Keratinocyte (primary cell): ENCODE measurements around the gene SSBP2. TPM values are rescaled to one million over a fixed set of nuclear protein-coding genes. Genes with fewer than 3 reads are reported as not detected.

ENCODE experiments used
- DNase-seq: peaks from one replicate; pipeline ENCODE4 v3.0.0-alpha.2; 2011; ENCODE audit warnings: low read depth, missing footprints, low spot score
- FAIRE-seq: peaks from 2 replicates; lab custom pipeline; 2011; peaks lifted over from hg19 to GRCh38; lab: Jason Lieb, UNC
- H2AFZ ChIP-seq: 2 replicates; pipeline ENCODE4 v1.6.0; 2012; ENCODE audit warnings: low read length, control low read depth, inconsistent platforms; ENCODE audit not compliant: control insufficient read depth
- H3K27ac ChIP-seq: 2 replicates; pipeline ENCODE4 v1.5.1; 2011; ENCODE audit warnings: low read length; ENCODE audit not compliant: control insufficient read depth, insufficient read depth
- H3K27me3 ChIP-seq: 3 replicates; pipeline ENCODE4 v1.6.0; 2011; ENCODE audit warnings: low read length; ENCODE audit not compliant: control insufficient read depth, insufficient read depth; ENCODE audit errors: extremely low read depth
- H3K36me3 ChIP-seq, 2 experiments: 2 replicates in 1 of 2; 3 replicates in 1 of 2; pipeline ENCODE4 v1.5.1; 2011; ENCODE audit warnings: low read length in 2 of 2, mild to moderate bottlenecking in 1 of 2; ENCODE audit not compliant: control insufficient read depth in 2 of 2, insufficient read depth in 2 of 2; ENCODE audit errors: extremely low read depth in 1 of 2
- H3K4me1 ChIP-seq: 3 replicates; pipeline ENCODE4 v1.5.1; 2011; ENCODE audit warnings: low read length; ENCODE audit not compliant: control insufficient read depth, insufficient read depth; ENCODE audit errors: extremely low read depth
- H3K4me2 ChIP-seq: 3 replicates; pipeline ENCODE4 v1.6.0; 2011; ENCODE audit warnings: low read depth, low read length; ENCODE audit not compliant: control insufficient read depth, insufficient read depth; ENCODE audit errors: extremely low read depth
- H3K4me3 ChIP-seq, 3 experiments: fragments of 200-600 bp in 1 of 3; sonication (generic) in 1 of 3; 2 replicates in 2 of 3; 3 replicates in 1 of 3; pipeline ENCODE4 v1.5.1; 2011 to 2016; ENCODE audit warnings: low read length in 3 of 3, mild to moderate bottlenecking in 3 of 3, control low read depth in 2 of 3, inconsistent platforms in 1 of 3, low read depth in 1 of 3, mixed read lengths in 1 of 3, mixed run types in 1 of 3, moderate library complexity in 1 of 3; ENCODE audit not compliant: control insufficient read depth in 2 of 3, insufficient read depth in 2 of 3; ENCODE audit errors: extremely low read depth in 1 of 3
- H3K79me2 ChIP-seq: 2 replicates; pipeline ENCODE4 v1.6.0; 2012; ENCODE audit warnings: low read length; ENCODE audit not compliant: control insufficient read depth, insufficient read depth
- H3K9ac ChIP-seq: 3 replicates; pipeline ENCODE4 v1.6.0; 2011; ENCODE audit warnings: low read length; ENCODE audit not compliant: control insufficient read depth, insufficient read depth; ENCODE audit errors: extremely low read depth
- H3K9me1 ChIP-seq: 3 replicates; pipeline ENCODE4 v1.6.0; 2011; ENCODE audit warnings: low read length; ENCODE audit not compliant: control insufficient read depth, insufficient read depth; ENCODE audit errors: extremely low read depth
- H3K9me3 ChIP-seq: 2 replicates; pipeline ENCODE4 v1.5.1; 2012; ENCODE audit warnings: low read depth, low read length; ENCODE audit not compliant: control insufficient read depth
- H4K20me1 ChIP-seq: 3 replicates; pipeline ENCODE4 v1.6.0; 2011; ENCODE audit warnings: low read length; ENCODE audit not compliant: control insufficient read depth, insufficient read depth; ENCODE audit errors: extremely low read depth
- EZH2 ChIP-seq: IDR thresholded peaks from one replicate; pipeline ENCODE4 v1.6.1; 2012; ENCODE audit warnings: inconsistent platforms, mild to moderate bottlenecking, low read length, moderate library complexity
- dilution Hi-C: fragments of 300-500 bp; cut with MboI; formaldehyde crosslinking; loops from one replicate; pipeline ENCODE4 v1.7.0; 2020; ENCODE audit warnings: low sequenced_read_pairs; ENCODE audit not compliant: extremely low pct_ligation_motif_present
- polyA plus RNA-seq, 5 experiments: library from polyadenylated mRNA; depleted of rRNA in 3 of 5; stranded (reverse) in 3 of 5; stranded (forward) in 1 of 5; unstranded in 1 of 5; fragments of >200 nt; gene quantifications; 1 replicate in 1 of 5; 2 replicates in 3 of 5; 3 replicates in 1 of 5; pipeline versions ENCODE4 v1.2.1 to v1.2.3, GENCODE V29; 2011 to 2012; ENCODE audit warnings: missing spikeins in 2 of 5, low read depth in 1 of 5, low replicate concordance in 1 of 5
- TF ChIP-seq, protein P1 (sequence below), 3 experiments: IDR thresholded peaks in 1 of 3; conservative IDR thresholded peaks in 1 of 3; optimal IDR thresholded peaks in 1 of 3; 2 replicates in 2 of 3; 3 replicates in 1 of 3; pipeline versions ENCODE3 to v1.5.1; 2011; ENCODE audit warnings: low read length in 3 of 3, mild to moderate bottlenecking in 3 of 3, moderate library complexity in 2 of 3, control low read depth in 1 of 3, inconsistent platforms in 1 of 3; ENCODE audit not compliant: insufficient read depth in 2 of 3; ENCODE audit errors: extremely low read depth in 1 of 3

SSBP2 gene
- polyA plus RNA-seq, 1 donor (not counting 4 experiments of a cell fraction or from before 2014, with no cell fraction given) = 14.6 TPM

DNA sequence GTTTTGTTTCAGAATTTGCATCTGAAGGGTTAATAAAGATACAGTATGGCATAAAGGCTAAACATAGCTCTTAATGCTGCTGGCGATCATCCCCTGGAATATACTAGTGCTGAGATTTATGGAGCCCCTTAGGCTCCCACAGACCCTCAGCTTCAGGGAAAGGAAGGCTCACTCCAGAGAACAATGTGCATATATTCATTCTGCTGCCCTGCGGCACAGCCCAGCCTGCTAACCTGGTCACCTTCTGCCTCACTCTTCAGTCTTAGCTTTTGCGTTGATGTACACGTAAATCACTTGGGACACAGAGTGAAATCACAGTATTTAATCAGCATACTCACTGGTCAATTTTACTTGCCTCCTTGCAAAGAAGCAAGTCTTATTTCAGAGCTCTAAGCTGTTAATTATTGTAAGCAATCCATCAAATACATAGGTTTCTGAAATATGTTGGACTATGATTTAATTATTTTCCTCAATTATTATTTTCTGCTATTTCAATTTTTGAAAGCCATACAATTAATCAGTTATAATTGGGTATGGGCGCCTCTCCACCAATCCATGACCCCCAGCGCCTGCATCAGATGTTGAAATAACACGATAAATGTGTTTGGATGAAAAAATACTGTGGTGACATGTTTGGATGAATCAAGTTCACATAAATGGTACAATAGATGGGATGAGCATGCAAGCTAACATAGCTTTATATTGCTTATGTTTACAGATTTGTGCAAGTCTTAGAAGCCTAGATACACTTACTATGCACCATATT is 345.6 kb downstream of the SSBP2 start:
- Histone ChIP-seq H3K27ac (no peak overlapping the region), H3K9ac (no peak overlapping the region), H2AFZ (no peak overlapping the region), H3K4me2 (no peak overlapping the region), H4K20me1 (no peaks in the 10 kb centered on the region), H3K9me3 (no peaks in the 10 kb centered on the region), H3K27me3 (no peaks in the 10 kb centered on the region), H3K4me1 (no peaks in the 10 kb centered on the region), H3K79me2 (no peaks in the 10 kb centered on the region), H3K36me3 (no peaks in the 10 kb centered on the region), H3K4me3 (no peak overlapping the region), H3K9me1 (no peaks in the 10 kb centered on the region)
- TF ChIP-seq, protein P1, sequence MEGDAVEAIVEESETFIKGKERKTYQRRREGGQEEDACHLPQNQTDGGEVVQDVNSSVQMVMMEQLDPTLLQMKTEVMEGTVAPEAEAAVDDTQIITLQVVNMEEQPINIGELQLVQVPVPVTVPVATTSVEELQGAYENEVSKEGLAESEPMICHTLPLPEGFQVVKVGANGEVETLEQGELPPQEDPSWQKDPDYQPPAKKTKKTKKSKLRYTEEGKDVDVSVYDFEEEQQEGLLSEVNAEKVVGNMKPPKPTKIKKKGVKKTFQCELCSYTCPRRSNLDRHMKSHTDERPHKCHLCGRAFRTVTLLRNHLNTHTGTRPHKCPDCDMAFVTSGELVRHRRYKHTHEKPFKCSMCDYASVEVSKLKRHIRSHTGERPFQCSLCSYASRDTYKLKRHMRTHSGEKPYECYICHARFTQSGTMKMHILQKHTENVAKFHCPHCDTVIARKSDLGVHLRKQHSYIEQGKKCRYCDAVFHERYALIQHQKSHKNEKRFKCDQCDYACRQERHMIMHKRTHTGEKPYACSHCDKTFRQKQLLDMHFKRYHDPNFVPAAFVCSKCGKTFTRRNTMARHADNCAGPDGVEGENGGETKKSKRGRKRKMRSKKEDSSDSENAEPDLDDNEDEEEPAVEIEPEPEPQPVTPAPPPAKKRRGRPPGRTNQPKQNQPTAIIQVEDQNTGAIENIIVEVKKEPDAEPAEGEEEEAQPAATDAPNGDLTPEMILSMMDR (optimal IDR thresholded peaks at IDR 0.05 in 1 of 3, IDR thresholded peaks at IDR 0.05 in 1 of 3, conservative IDR thresholded peaks at IDR 0.05 in 1 of 3; ENCODE audit: extremely low read depth in 1 of 3, insufficient read depth in 2 of 3, low read length in 3 of 3) = no peak
- TF ChIP-seq EZH2 = no peak
- FAIRE-seq = no peak
- dilution Hi-C loops = no loop called here
- DNase-seq = no peak

DNA sequence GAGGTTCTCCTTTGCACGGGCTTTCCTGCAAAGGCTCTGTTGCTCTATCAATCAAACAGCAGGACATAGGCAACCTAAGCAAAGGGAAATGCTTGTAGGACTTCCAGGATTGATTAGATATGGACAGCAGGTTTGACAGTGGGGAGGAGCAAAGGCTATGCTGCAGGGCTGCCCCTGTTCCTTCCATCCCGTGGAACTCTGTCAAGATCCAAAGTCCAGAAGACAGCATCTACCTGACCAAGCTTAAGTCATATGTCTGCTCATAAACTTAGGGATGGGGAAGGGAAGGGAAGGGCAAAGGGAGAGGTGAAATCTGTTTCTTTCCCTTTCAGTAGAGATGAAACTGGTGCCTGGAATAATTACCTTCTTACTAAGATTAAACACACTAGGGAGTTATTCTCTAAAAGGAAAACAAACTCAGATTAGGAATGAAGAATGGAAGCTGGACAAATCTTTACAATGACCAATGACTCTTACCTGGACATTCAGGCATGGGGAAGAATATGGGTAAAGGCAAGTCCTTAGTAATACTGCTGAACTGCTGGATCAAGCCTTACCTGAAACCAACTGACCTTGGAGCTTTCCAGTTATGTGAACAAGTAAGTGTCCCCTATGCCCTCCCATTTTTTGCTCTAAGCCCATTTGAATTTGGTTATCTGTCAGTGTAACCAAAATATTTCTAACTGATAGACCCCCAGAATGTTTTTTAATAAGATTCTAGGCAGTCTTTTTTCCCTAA is 348.5 kb downstream of the SSBP2 start:
- H3K79me2 ChIP-seq = no peaks in the 10 kb centered on the region
- no peaks in the 10 kb centered on the region for H3K9me1 ChIP-seq
- FAIRE-seq = no peak
- peaks cover under 1% of the 10 kb centered on the region for H3K27me3 ChIP-seq
- H3K9ac ChIP-seq = no peak overlapping the region
- DNase-seq = no peak
- TF ChIP-seq EZH2 = no peak
- TF ChIP-seq, protein P1 (optimal IDR thresholded peaks at IDR 0.05 in 1 of 3, IDR thresholded peaks at IDR 0.05 in 1 of 3, conservative IDR thresholded peaks at IDR 0.05 in 1 of 3; ENCODE audit: extremely low read depth in 1 of 3, insufficient read depth in 2 of 3, low read length in 3 of 3) = no peak
- no peaks in the 10 kb centered on the region for H4K20me1 ChIP-seq
- no peaks in the 10 kb centered on the region for H3K36me3 ChIP-seq
- H3K27ac ChIP-seq = no peak overlapping the region
- no peak overlapping the region for H3K4me3 ChIP-seq
- H3K4me1 ChIP-seq = no peaks in the 10 kb centered on the region
- dilution Hi-C loops = no loop called here
- H3K4me2 ChIP-seq = no peak overlapping the region
- no peak overlapping the region for H2AFZ ChIP-seq
- no peaks in the 10 kb centered on the region for H3K9me3 ChIP-seq
